ENCODE results near the gene AGRN. TPM values are rescaled to one million over a fixed set of nuclear protein-coding genes. Genes with fewer than 3 reads are reported as not detected.

Gene AGRN
- total RNA-seq, 1 experiment from 2014 or later: 134 TPM

GRCh38 chr1:1100296-1100695 lies 80.4 kb downstream of the AGRN start:
- H3K9me2 ChIP-seq (ENCODE audit: insufficient read depth): no peaks in the 10 kb centered on the region
- ChIA-PET CTCF (no interaction called here), POLR2A (no interaction called here), RAD21 (ENCODE audit: low non-redundant PET in 1 of 2, low total read pairs in 2 of 2, uncharacterized antibody in 2 of 2, unreplicated experiment in 2 of 2) (no interaction called here)
- intact Hi-C loops (cut with micrococcal nuclease): no loop called here
- H3K4me1 ChIP-seq (ENCODE audit: control insufficient read depth in 1 of 2, insufficient read depth in 2 of 2, low read length in 2 of 2): no peaks in the 10 kb centered on the region
- peaks cover 5% of the 10 kb centered on the region; the same call in 1 of the 2 replicates for H3K79me2 ChIP-seq (ENCODE audit: insufficient read depth, low read length)
- H2AFZ ChIP-seq (ENCODE audit: low read depth, low read length, poor library complexity, severe bottlenecking): no peak overlapping the region
- no peaks in the 10 kb centered on the region for H3K27me3 ChIP-seq (ENCODE audit: insufficient read depth, low read length)
- no peak overlapping the region for H3K4me3 ChIP-seq (replicated peaks in 1 of 2; ENCODE audit: low read depth in 1 of 2, low read length in 2 of 2)
- TF ChIP-seq JUND (IDR thresholded peaks at IDR 0.05) (no peak), EZH2phosphoT487 (IDR thresholded peaks at IDR 0.05; ENCODE audit: borderline replicate concordance) (no peak), REST (IDR thresholded peaks at IDR 0.05; ENCODE audit: low read depth) (no peak), ZNF274 (IDR thresholded peaks at IDR 0.05; ENCODE audit: low read depth, low read length) (no peak), SIN3A (IDR thresholded peaks at IDR 0.05; ENCODE audit: low read depth) (no peak), TCF7L2 (IDR thresholded peaks at IDR 0.05; ENCODE audit: borderline replicate concordance, extremely low read depth, insufficient read depth, insufficient read length) (no peak), ATF3 (IDR thresholded peaks at IDR 0.05) (no peak), CTCF (IDR thresholded peaks at IDR 0.05 in 2 of 3, conservative IDR thresholded peaks at IDR 0.05 in 1 of 3; ENCODE audit: borderline replicate concordance in 1 of 3, insufficient read depth in 1 of 3, low read depth in 2 of 3, low read length in 2 of 3) (no peak), SP1 (IDR thresholded peaks at IDR 0.05; ENCODE audit: low read depth) (no peak), ZFX (IDR thresholded peaks at IDR 0.05) (no peak), POLR2AphosphoS5 (IDR thresholded peaks at IDR 0.05; ENCODE audit: low read depth, low read length) (no peak), CBX3 (IDR thresholded peaks at IDR 0.05; ENCODE audit: low read depth) (no peak), MAX (IDR thresholded peaks at IDR 0.05) (no peak), POLR2A (IDR thresholded peaks at IDR 0.05; ENCODE audit: borderline replicate concordance, extremely low read depth, insufficient read depth, insufficient read length) (no peak), FOSL1 (IDR thresholded peaks at IDR 0.05; ENCODE audit: low read depth) (no peak)
- H4K20me1 ChIP-seq (ENCODE audit: insufficient read depth): no peaks in the 10 kb centered on the region
- H3K4me2 ChIP-seq (ENCODE audit: low read length): no peak overlapping the region
- no TSS peak for BruUV-seq (replicated peaks)
- ATAC-seq: no peak
- H3K27ac ChIP-seq (ENCODE audit: low read depth, low read length): no peak overlapping the region
- H3K9me3 ChIP-seq (ENCODE audit: control insufficient read depth in 1 of 2, insufficient read depth in 1 of 2, low read depth in 1 of 2, low read length in 2 of 2): peaks cover 0 to 7% of the 10 kb centered on the region in 2 experiments; a peak in 2 of 4 replicates
- no peak overlapping the region for H3K9ac ChIP-seq (ENCODE audit: low read length)
- DNase-seq (ENCODE audit: low read depth, low spot score): no peak
- H3K36me3 ChIP-seq (ENCODE audit: control insufficient read depth in 1 of 2, insufficient read depth in 2 of 2, low read length in 2 of 2): no peaks in the 10 kb centered on the region

Measured in HCT116 (cell line).